Measurements from ENCODE around the gene RNF144A.

RNF144A gene

GRCh38 chr2:6951046-6951445 is 33.8 kb downstream of the RNF144A start:
- no peak for DNase-seq

- no peak for DNase-seq
Measured at GRCh38 chr2:6952101-6952500, 34.9 kb downstream of the RNF144A start.

DNA sequence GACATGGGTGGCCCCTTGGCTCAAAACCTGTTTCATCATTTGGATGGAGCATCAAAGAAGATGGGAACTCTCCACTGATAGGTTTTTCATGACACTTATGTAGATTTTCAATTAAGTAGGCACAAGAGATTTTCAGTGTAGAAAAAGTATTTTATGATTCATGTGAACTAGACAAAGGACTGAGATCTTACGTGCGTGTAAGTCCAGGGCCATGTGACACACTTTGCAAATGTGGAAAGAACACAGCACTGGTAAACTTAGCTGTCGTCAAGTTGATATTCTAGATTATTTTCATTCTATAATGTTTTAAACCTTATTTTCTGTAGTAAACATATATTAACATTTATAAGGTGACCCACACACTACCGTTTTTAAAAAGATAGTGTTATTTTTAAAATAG is 37.4 kb downstream of the RNF144A start:
- DNase-seq: no peak

- peak; percentile 11 for DNase-seq
Measured at GRCh38 chr2:6955511-6956136, 38.4 kb downstream of the RNF144A start.

DNA sequence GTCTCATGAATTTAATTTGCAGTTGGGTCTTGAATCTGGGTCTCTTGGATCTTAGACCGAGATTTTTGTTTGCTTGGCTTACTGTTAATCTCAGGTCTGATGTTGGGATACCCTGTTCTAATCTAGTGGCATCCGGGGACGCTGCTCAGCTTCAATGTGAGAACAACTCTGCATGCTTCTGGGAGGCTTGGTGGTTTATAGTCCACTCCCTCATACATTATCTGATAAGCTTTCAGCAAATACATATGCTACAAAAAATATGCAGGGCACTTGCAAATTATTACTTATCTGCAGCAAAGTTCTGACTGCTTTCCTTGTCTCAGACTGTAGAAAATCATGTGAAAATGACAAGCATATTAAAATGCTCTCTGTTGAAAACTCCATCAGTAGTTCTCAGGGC is 39.4 kb downstream of the RNF144A start:
- DNase-seq: no peak

DNA sequence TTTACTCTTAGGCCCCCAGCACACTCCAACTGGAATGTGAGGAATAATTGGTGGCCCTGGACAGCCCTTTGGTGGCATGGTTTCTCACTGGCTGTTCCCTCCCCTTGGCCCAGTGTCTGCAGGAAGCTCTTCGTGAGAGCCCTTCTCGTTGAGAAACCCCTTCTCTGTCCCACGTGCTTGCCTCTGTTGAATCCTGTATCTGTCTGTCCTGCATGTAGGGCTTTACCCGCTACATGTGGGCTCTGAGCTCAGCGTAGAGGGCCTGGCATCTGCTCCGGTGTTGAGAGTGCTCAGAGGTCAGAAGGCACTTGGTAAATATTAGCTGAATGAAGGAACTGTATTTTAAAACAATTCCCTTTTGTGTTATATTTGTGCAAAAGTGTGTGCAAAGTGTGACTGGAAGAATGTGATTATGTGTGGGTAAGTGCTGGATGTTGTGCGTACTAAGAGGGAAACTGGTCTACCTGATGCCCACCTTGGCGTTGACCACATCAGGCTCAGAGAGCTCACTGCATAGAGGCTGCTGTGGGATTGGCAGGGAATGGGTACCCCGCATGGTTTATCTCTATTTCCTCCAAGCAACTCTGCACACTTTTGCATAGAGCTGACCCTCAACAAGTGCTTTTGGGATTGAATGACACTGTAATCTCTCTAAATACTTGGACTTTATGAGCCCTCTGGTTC is 40.0 kb downstream of the RNF144A start:
- no peak for DNase-seq

GRCh38 chr2:6957910-6958615 is 40.9 kb downstream of the RNF144A start:
- DNase-seq: no peak

DNA sequence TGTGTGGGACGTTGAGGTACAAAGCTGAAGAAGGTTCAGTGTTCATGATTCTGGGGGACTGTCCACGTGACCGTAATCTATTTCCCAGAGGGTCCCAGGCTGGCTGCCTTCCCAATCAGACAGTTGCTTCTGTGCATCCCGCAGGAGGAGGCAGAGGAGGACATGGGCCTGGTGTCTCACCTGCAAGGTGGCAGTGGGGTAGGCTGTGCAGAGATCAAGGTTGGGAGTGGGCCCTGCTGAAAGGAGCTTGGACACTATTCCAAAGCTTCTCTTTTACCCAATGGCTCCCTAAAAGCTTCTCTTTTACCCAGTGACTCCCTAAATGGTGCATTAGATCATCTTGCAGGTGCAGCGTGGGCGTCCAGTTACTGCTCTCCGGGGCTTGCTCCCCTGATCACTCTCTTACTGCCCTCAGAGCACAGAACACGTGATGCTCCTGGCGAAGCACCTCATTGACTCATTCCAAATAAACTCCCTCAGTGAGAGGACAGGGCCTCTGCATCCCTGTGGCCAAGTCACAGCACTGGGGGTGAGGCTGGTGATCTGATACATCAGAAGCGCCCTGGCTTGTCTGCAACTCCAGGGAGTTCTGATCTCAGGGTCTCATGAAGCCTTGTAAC is 41.5 kb downstream of the RNF144A start:
- no peak for DNase-seq

GRCh38 chr2:6959751-6960150 is 42.5 kb downstream of the RNF144A start:
- DNase-seq: no peak

DNA sequence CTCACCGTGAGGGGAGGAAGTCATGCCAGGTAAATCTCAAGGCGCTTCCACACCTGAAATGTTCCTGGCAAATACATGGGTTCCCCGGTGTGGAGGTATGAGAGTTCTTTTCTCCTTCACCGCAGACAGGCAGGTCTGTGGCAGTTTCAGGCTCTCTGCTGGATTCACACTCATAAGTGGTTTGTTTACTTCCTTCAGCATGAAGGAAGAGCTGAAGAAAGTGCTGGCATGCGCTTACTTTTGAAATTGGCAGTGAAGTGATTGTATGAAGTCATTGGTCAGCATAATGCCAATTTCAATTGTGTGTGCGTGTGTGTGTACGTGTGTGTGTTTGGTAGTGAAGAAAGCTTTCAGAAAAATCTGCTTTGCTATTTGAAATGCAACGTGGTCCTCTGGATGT is 43.4 kb downstream of the RNF144A start:
- DNase-seq: no peak

DNA sequence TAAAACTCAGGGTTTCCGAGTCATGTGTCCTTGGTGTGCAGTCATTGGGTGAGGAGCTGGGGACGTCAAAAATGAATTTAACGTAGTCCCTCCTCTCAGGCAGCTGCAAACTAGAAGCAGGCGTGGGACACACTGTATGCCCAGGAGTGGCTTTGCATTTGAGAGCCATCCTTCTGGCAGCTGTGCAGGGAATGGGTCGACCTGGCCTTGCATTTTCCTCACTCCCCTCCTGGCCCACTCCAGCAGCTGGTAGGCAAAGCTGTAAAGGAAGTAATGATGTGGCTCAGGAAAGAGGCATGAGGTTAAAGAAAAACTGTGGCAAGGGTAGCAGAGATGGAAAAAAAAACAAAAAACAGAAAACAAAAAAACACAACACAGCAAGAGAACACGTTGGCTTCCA is 46.5 kb downstream of the RNF144A start:
- no peak for DNase-seq

GRCh38 chr2:6965071-6965795 is 48.0 kb downstream of the RNF144A start:
- no peak for DNase-seq

GRCh38 chr2:6966446-6966940 is 49.3 kb downstream of the RNF144A start:
- DNase-seq: no peak

DNA sequence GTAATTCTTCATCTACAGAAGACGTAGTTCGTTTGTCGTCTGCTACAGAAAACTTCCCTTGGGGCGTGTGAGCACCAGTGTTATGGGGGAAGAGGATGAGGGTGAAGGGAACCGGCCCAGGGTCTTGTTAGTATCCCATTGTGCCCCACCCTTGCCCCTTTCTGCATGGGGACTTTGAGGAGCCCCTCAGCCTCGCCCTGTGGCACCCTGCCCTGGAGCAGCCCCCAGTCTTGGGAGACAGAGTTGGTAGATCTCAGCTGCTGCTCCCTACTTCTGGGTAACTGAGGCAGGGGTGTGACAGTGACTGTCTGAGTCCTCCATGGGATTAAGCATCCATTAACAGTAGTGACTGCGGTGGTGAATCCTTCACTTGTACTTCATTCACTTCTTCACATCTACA is 50.1 kb downstream of the RNF144A start:
- no peak for DNase-seq

- no peak for DNase-seq
Measured at GRCh38 chr2:6968319-6969100, 51.3 kb downstream of the RNF144A start.

- no peak for DNase-seq
Measured at GRCh38 chr2:6970551-6970950, 53.3 kb downstream of the RNF144A start.

DNA sequence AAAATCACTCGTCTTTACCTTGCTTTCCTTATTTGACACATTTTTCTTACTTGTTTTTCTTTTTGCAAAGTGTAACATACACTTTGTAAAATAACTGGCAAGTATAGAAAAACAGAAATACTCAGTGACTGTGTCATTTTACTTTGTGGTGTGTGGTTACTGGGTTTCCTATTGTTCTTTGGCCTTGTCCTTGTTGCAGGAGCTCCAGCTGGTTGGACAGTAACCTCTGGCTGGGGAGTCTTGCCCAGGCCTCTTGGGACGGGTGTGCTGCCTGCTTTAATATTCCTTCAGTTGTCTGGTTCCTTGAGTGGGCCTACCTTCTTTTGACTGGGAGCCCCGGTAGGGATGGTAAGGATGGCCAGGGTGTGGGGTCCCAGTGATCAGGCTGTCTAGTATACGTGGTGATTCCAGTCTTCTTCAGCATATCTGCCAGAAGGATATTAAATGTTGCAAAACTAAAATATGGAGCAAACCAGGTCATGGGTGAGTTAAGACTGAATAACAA is 53.8 kb downstream of the RNF144A start:
- no peak for DNase-seq

DNA sequence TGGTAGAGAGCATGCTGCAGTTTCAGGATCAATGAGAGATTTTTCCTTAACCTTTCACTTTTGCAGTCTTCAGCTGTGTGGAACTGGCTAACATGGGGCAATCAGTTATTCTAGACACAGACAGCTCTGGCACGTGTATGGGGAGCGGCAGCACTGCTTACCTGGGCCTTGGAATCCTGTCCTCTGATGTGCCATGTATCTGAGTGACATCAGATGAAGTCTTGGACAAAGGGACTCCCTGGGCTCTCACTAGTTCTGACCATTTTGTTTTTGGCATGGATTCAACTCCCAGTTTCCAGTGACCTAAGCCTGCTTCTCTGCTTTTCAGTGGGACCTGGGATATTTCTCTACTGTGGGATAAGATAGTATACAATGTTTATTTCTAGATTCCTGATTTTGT is 54.3 kb downstream of the RNF144A start:
- no peak for DNase-seq

- DNase-seq: no peak
Measured at GRCh38 chr2:6972067-6972710, 55.0 kb downstream of the RNF144A start.

DNA sequence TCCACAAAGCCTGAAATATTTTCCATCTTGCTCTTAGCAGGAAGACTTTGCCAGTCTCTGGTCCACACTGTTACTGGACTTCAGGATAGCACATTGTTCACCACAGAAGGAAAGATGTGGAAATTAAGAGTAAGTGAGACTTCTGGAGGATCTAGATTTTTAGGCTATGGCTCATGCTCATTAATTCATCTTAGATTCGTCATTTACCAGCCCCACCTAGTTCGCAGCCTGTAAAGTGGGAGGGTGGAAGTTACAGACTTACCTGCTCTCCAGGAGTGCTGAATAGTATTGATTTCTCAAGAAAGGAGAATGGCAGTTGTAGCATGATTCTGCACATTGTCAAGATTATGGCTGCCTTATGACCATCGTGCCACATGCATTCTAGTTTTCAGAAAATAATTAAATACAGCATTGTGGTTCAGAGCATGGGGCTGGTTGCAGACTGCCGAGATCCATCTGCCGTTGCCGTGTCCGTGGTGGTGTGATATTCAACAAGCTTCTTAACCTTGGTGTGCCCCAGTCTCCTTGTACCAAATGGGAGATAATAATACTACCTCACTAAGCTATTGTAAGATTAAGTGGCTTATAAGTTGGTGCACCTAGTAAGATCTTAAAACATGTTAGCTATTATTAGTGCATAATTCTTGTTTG is 56.8 kb downstream of the RNF144A start:
- DNase-seq: no peak

GRCh38 chr2:6975988-6976387 is 58.8 kb downstream of the RNF144A start:
- DNase-seq: no peak

Measured in NCI-H2029 treated with DMSO at 0.1 percent for 48 hours (cell line).